Fibroblast of the conjunctiva (primary cell): ENCODE results near the gene R3HDM1.
A peak's percentile ranks its signal among the peaks of the same experiment; 100 is the strongest.
"Not testable (repeated sequence)": the region's sequence is repeated elsewhere in the genome, so short reads cannot be mapped to it uniquely, and the experiment has no call there.

Source experiments
- DNase-seq: peaks from one replicate; pipeline ENCODE4 v3.0.0-alpha.2; 2010; ENCODE audit warnings: low read depth

The R3HDM1 gene

GRCh38 chr2:135709992-135710391 is 178.7 kb downstream of the R3HDM1 start:
- peak; percentile 21 for DNase-seq

GRCh38 chr2:135715086-135715485 is 183.8 kb downstream of the R3HDM1 start:
- DNase-seq = not testable (repeated sequence)

DNA sequence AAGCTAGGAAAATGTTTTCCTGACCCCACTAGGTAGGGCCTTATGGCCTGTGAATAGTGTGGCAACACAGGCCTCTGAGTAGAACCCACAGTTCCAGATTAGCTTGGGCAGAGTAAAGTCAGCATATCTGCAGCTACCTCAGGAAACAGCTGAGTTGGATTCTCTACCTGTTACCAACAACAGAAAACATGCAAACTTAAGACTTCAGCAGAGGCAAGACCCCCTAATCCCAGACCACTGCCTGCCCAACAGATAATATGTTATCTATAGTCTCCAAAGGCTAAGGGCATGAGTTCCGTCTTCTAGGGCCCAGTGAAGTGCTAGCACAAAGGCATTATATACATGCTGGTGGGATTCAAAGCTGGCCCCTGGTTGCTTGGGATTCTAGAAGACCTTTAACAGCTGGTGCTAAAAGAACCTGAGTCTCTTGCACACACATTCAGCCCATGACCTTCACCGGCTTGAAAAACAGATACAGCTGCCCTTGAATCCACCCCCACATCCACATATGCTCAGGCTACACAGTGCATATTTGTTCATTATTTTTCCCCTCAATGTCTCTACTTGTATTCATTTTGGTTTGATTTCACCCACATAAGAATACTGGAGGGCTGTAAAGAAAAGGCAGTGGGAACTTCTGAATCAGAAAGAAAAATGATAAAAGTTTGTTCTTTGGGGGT is 196.9 kb downstream of the R3HDM1 start:
- DNase-seq = no peak

GRCh38 chr2:135732561-135732960 is 201.3 kb downstream of the R3HDM1 start:
- DNase-seq = no peak

- no peak for DNase-seq
Measured at GRCh38 chr2:135733045-135733444, 201.8 kb downstream of the R3HDM1 start.

DNA sequence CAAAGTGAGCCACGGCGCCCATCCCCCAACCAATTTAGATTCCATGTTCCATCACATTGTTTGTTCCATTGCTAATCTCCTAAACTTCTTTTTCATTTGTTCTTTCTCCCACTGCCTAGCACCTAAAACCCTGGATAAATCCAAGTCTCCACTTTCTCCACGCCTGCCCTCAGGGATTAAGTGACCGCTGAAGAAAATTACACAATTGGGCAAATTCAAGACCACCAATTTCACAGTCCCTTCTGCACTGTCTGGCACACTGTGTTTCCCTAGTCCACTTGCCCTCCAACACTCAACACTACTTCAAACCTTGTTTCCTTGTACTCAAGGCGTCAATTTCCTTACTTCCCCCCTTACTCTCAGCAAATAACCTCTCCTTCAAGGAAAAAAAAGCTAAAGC is 205.3 kb downstream of the R3HDM1 start:
- DNase-seq = no peak

GRCh38 chr2:135740206-135740605 is 208.9 kb downstream of the R3HDM1 start:
- no peak for DNase-seq

GRCh38 chr2:135741043-135741394 is 209.7 kb downstream of the R3HDM1 start:
- DNase-seq = no peak

GRCh38 chr2:135741395-135742324 is 210.4 kb downstream of the R3HDM1 start, which contains the start of gene UBXN4:
Gene UBXN4 (plus strand): TSS chr2:135741855. CDS start chr2:135741930, 75 bp downstream.
- peak; percentile 99 for DNase-seq

DNA sequence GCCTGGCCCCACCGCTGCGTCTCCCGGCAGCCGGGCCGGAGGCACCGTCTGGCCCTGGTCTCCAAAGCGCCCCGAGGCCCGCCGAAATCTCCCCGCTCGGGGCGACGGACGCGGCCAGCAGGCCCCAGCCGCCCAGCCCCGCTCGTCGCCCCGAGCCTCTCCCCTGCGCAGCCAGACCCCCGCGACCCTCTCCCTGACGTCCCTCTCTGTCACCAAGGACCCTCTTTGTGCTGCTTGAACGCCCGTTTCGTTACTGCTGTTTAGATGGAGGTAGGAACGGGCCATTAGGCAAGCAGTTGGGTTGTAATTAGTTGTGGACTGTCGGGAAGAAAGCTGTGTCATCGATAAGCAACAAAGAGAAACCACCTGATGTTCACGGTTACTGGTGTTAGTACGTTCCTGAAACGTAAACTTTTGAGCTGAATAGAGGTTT is 211.1 kb downstream of the R3HDM1 start:
- peak; percentile 21 for DNase-seq

- no peak for DNase-seq
Measured at GRCh38 chr2:135743860-135744259, 212.6 kb downstream of the R3HDM1 start.

- DNase-seq = no peak
Measured at GRCh38 chr2:135744760-135745314, 213.6 kb downstream of the R3HDM1 start.

- peak; percentile 24 for DNase-seq
Measured at GRCh38 chr2:135745545-135745944, 214.3 kb downstream of the R3HDM1 start.

- DNase-seq = no peak
Measured at GRCh38 chr2:135755573-135755972, 224.3 kb downstream of the R3HDM1 start.

DNA sequence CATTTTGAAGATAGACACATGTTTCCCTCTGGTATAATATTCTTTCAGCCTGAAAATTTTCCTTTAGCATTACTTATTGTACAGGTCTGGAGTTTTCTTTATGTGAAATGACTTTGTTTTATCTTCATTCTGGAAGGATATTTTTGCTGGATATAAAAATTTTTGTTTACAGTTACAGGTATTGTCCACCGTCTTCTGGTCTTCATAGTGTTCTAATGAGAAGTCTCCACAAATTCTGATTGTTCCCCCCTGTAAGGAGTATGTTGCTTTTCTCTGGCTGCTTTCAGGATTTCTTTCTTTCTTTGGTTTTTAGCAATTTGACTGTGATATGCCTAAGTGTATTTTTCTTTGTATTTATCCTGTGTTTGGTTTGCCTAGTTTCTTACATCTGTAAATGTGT is 225.4 kb downstream of the R3HDM1 start:
- no peak for DNase-seq

DNA sequence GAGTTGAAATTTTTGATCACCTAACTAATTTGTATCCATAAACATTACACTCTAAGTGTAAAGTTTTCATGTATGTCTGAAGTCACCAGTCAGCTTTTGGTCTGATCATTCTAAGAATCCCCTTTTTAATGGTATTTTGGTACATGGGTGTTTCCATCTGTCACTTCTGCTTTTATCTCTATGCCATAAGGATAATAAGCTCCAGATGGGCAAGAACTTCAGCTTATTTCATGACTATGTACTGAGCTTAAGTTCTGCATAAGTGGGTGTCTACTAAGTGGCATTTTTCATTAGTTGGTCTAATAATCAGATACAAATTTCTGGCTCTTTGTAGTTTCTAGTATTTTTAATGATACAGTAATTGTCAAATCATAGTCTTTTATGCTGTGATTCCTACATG is 230.7 kb downstream of the R3HDM1 start:
- no peak for DNase-seq

GRCh38 chr2:135762530-135762929 is 231.2 kb downstream of the R3HDM1 start:
- no peak for DNase-seq

GRCh38 chr2:135768863-135769262 is 237.6 kb downstream of the R3HDM1 start:
- no peak for DNase-seq

DNA sequence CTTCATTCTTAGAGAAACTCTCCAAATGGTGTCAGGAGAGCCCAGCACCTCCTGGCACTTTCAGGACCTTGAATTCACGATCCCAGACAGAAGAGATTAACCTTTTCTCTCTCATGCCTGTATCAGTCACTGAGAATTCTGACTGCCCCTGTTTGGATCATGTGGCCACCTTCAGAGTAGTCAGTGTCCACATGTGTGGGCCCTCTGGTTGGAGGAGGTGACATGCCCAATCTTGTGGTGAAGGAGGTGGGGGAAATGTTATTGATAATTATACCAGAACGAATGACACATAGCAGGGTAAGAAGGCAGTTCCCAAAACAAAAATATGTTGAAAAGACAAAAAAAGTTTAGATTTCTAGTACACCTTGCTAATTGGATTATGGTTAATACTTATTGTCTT is 242.0 kb downstream of the R3HDM1 start:
- DNase-seq = no peak

DNA sequence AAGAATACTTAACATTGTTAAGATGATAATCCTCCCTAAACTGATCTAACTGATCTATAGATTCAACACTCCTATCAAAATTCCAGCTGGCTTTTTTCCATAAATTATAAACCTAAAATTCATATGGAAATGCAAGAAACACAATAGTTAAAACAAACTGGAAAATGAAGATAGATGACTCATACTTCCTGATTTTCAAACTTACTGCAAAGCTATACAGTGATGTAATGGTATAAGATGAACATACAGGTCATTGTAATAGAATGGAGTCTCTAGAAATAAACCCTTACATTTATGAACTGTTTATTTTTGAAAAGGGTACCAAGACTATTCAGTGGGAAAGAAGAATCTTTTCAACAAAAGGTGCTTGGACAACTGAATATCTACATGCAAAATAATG is 242.6 kb downstream of the R3HDM1 start:
- no peak for DNase-seq
